GM18861 (cell line): ENCODE data around the gene GIPC3.

Source experiments
- ATAC-seq: cut with Tn5 transposase; IDR thresholded peaks from one replicate; pipeline ENCODE4 v1.9.1; 2021; ENCODE audit not compliant: unreplicated experiment

GIPC3 gene

DNA sequence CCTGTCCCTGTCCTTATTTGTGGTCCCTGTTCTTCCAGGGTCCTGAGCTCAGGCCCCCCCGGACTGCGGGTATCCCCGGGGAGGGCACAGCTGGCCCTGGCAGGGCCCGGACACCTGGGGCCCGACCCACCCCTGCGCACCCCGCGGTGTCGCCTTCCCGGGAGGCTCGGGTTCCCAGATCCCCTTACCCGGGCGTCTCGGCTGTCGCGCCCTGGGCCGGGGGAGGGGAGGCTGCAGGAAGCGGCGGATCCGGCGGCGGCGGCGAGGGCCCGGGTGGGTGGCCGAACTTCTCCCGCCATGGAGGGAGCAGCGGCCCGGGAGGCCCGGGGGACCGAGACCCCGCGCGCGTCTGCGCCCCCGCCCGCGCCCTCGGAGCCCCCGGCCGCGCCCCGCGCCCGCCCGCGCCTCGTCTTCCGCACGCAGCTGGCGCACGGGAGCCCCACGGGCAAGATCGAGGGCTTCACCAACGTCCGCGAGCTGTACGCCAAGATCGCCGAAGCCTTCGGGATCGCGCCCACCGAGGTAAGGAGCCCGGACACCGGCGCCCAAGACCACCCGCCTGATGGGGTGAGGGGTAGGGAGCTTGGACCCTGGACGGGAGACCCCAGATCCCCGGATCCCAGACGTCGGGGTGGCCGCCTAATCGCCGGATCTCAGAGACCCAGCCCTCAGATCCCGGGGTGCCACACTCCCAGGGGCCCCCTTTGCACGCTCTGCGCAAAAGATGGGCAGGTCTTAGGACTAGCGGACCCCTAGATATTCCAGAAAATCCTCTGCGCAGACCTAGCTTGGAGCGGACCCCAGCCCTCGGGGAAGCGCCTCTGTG is at the start of gene GIPC3:
GIPC3 (plus strand) TSS at position 178 of the 826 bp plus-strand sequence; CDS start at position 298, 120 bp downstream.
- no peak for ATAC-seq

- ATAC-seq, result no peak
Measured at GRCh38 chr19:3535563-3535965, 49.7 kb upstream of the GIPC3 start.

- no peak for ATAC-seq
Measured at GRCh38 chr19:3535981-3536380, 49.3 kb upstream of the GIPC3 start.

GRCh38 chr19:3536429-3537100 is 48.7 kb upstream of the GIPC3 start:
- no peak for ATAC-seq

DNA sequence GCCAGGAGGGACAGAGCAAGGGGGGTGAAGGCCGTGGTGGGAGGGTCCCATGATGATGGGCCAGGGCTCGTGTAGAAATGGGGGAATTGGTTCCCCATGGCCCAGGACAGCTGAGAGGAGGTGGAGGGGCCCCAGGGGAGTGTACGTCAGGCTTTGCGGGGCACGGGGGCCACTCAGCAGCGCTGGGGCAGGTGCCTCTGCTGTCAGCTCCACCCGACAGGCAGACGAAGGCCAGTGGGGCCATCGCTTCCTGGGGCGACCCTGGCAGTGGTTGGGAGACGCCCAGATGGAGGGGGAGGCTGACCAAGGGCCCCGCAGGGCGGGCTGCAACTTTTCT is 48.2 kb upstream of the GIPC3 start:
- ATAC-seq, result no peak

GRCh38 chr19:3537438-3538240 is 47.6 kb upstream of the GIPC3 start:
- ATAC-seq, result no peak

GRCh38 chr19:3538258-3538929 is 46.9 kb upstream of the GIPC3 start:
- no peak for ATAC-seq

- ATAC-seq, result no peak
Measured at GRCh38 chr19:3538965-3539755, 46.1 kb upstream of the GIPC3 start, which contains the start of gene TEKTIP1. Gene TEKTIP1 (plus strand): TSS chr19:3539174. CDS start chr19:3539178, 4 bp downstream.

- ATAC-seq, result no peak
Measured at GRCh38 chr19:3539756-3540118, 45.5 kb upstream of the GIPC3 start.

GRCh38 chr19:3543150-3544057 is 41.9 kb upstream of the GIPC3 start:
- ATAC-seq, result no peak

DNA sequence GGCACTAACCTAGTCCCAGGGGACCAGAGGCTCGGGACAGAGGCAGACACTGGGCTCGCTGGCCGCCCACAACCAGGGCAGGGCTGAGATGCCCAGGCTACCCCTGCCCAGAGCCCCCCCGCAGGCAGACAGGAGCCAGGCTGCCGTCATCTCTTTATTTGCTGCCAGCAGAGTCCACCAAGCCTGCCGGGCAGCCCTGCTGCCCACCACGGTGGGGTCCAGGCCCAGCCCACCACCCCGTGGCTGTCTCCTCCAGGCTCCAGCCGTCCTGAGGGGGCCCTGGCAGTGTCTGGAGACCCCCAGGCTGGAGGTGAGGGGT is 41.3 kb upstream of the GIPC3 start:
- ATAC-seq, result no peak

DNA sequence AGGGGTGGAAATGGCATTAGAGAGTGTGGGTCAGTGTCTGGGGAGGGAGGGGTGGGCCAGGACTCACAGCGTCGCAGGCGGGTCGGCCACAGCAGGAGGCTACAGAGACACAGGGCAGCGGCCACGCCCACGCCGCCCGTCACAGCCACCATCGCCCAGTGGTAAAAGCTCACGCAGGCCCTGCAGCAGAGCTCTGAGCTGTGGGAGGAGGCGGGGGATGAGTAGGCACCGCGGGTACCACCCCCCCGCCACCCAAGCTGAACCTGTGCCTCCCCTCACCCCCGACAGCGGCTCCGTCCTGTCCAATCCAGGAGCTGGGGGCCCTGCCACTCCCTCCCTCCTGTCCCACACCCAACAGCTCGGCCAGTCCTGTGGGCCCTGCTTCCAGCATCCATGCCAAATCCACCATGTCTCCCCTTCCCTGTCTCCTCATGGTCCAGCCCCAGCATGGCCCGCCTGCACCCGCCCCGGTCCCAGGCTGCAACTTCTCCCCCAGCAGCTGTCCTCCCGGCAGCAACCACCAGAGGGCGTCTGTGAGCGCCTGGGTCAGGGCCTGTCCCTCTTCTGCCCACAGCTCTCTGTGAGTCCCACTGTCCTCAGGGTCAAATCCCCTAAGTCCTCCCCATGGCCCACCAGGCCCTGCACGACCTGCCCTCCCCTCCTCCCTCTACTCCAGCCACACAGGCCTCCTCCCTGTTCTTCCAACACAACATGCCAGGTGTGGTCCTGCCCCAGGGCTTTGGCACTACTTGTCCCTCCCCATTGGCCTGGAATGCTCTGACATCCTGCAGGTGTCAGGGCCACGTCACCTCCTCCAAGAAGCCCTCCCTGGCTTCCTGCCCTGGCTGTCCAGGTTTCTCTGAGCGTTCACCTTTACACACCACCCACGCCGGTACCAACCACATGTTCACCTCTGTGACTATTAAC is 40.3 kb upstream of the GIPC3 start:
- no peak for ATAC-seq

DNA sequence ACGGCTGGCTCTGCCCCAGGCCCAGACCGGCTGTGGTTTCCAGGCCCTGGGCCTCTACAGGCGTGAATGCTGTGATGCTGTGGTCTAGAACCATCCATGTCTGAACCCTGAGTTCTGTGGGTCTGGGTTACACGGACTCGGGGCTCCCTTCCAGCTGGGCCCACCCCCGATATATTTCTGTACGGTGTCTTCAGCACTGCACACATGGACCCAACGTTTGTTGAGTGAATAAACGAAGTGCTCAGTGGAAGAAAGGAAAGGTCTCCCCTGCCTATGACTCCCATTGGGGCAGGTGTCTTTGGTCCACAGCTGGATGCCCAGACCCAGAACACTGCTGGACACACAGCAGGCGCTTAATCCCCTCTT is 39.6 kb upstream of the GIPC3 start:
- ATAC-seq, result no peak

DNA sequence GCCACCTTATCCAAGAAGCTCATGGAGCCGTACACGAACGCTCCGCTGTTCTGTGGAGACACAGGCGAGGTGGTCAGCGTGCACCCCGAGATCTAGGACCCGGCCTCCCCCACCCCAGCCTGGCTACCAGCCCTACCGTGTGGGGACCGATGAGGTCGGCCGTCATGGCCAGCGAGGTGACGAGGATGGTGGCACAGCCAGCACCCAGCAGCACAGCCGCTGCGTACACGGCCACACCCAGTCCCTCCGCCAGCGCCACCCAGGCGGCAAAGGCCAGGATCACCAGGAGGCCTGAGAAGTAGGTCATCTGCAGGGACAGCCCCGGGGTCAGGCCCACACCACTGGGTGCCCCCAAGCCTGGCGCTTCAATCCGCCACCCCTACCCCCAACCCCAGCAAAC is 39.2 kb upstream of the GIPC3 start:
- no peak for ATAC-seq

DNA sequence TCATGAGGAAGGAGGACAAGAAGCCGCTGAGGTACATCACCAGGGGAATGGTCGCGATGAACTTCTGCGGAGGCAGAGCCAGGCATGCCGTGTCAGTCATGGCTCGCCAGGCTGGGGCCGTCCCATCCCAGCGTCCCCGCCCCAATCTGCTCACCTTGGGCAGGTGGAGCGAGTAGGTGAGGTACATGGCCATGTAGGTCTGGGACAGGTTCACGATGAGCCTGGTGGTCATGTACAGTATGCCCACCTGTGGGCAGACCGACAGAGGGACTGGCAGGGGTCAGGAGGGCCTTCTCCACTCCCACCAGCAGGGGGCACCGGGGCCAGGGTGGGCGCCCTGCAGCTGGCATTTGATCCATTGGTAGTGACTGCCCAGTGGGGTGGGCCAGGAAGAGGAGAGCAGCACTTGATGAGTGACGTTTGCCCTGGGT is 38.0 kb upstream of the GIPC3 start:
- ATAC-seq, result no peak

GRCh38 chr19:3547767-3548282 is 37.5 kb upstream of the GIPC3 start:
- ATAC-seq, result no peak

DNA sequence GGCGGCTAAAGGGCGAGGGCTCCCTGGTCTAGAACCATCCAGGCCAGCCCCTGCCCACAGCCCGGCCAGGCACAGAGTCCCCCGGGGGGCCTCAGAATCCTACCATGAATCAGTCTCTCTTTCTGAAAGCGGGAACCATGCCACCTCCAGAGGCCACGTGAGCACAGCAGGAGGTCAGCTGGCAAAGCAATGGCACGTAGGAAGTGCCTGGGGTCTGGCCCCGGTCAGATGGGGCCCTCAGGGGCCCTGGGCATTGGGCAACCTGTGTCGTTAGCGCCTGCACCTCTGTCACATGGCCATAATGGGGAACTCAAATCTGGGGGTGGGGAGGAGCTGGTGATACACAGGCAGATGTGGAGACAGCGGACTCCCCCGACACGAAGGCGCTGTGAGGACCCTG is 36.7 kb upstream of the GIPC3 start:
- ATAC-seq, result no peak

- no peak for ATAC-seq
Measured at GRCh38 chr19:3549816-3550215, 35.5 kb upstream of the GIPC3 start.
